ENCODE measurements around the gene VPS13C. TPM values are rescaled to one million over a fixed set of nuclear protein-coding genes. Genes with fewer than 3 reads are reported as not detected.

Gene VPS13C
- total RNA-seq, 1 donor from 2014 or later, result 100 TPM

GRCh38 chr15:61890106-61890505 is 170.1 kb downstream of the VPS13C start:
- Histone ChIP-seq H3K9me3 (peaks cover 21% of the 10 kb centered on the region), H3K27ac (no peak overlapping the region), H3K27me3 (ENCODE audit: low read depth) (no peaks in the 10 kb centered on the region), H3K4me1 (no peaks in the 10 kb centered on the region), H3K36me3 (peaks cover 33% of the 10 kb centered on the region), H3K4me3 (no peak overlapping the region)
- no peak for TF ChIP-seq CTCF (IDR thresholded peaks at IDR 0.05)
- intact Hi-C loops (cut with DNase I), result no loop called here
- DNase-seq (no peak), ATAC-seq (no peak)

GRCh38 chr15:61889706-61890105 is 170.5 kb downstream of the VPS13C start:
- no peak for TF ChIP-seq CTCF (IDR thresholded peaks at IDR 0.05)
- Histone ChIP-seq H3K9me3 (peaks cover 19% of the 10 kb centered on the region), H3K4me3 (no peak overlapping the region), H3K4me1 (no peaks in the 10 kb centered on the region), H3K27me3 (ENCODE audit: low read depth) (no peaks in the 10 kb centered on the region), H3K36me3 (peaks cover 33% of the 10 kb centered on the region), H3K27ac (no peak overlapping the region)
- intact Hi-C loops (cut with DNase I), result no loop called here
- ATAC-seq (no peak), DNase-seq (no peak)

- peaks cover 37% of the 10 kb centered on the region for H3K36me3 ChIP-seq
- DNase-seq (no peak), ATAC-seq (no peak)
- H3K27me3 ChIP-seq (ENCODE audit: low read depth), result no peaks in the 10 kb centered on the region
- no peaks in the 10 kb centered on the region for H3K4me1 ChIP-seq
- H3K4me3 ChIP-seq, result no peak overlapping the region
- intact Hi-C loops (cut with DNase I), result no loop called here
- H3K9me3 ChIP-seq, result peaks cover 5% of the 10 kb centered on the region
- TF ChIP-seq CTCF (IDR thresholded peaks at IDR 0.05), result no peak
- no peak overlapping the region for H3K27ac ChIP-seq
These were observed 172.0 kb downstream of the VPS13C start for GRCh38 chr15:61888074-61888780.

GRCh38 chr15:61880084-61880483 is 180.2 kb downstream of the VPS13C start:
- Histone ChIP-seq H3K27ac (no peak overlapping the region), H3K9me3 (no peaks in the 10 kb centered on the region), H3K4me1 (no peaks in the 10 kb centered on the region), H3K4me3 (no peak overlapping the region), H3K27me3 (ENCODE audit: low read depth) (no peaks in the 10 kb centered on the region), H3K36me3 (peaks cover 74% of the 10 kb centered on the region)
- DNase-seq, result no peak
- no peak for TF ChIP-seq CTCF (IDR thresholded peaks at IDR 0.05)
- no peak for ATAC-seq
- intact Hi-C loops (cut with DNase I), result no loop called here

GRCh38 chr15:61879219-61879618 is 181.0 kb downstream of the VPS13C start:
- ATAC-seq (no peak), DNase-seq (no peak)
- H3K4me3 ChIP-seq, result no peak overlapping the region
- H3K27ac ChIP-seq, result no peak overlapping the region
- H3K27me3 ChIP-seq (ENCODE audit: low read depth), result no peaks in the 10 kb centered on the region
- no peaks in the 10 kb centered on the region for H3K9me3 ChIP-seq
- intact Hi-C loops (cut with DNase I), result no loop called here
- no peaks in the 10 kb centered on the region for H3K4me1 ChIP-seq
- TF ChIP-seq CTCF (IDR thresholded peaks at IDR 0.05), result no peak
- H3K36me3 ChIP-seq, result peaks cover 83% of the 10 kb centered on the region

Data from lower lobe of right lung (tissue), 2 donors.